Spinal cord (tissue), 10 donors: ENCODE results near the gene NET1. TPM values are rescaled to one million over a fixed set of nuclear protein-coding genes. Genes with fewer than 3 reads are reported as not detected.

Source experiments
- DNase-seq, 6 donors: peaks; one replicate each; pipeline versions ENCODE4 v3.0.0 to v3.0.0-alpha.2; 2013 to 2015; ENCODE audit warnings: low spot score in 6 of 6, low read depth in 4 of 6
- H3K27ac ChIP-seq: one replicate; pipeline ENCODE4 v1.5.1; 2013; ENCODE audit warnings: low read depth, low read length, control low read depth
- H3K27me3 ChIP-seq: one replicate; pipeline ENCODE4 v1.6.1; 2013; ENCODE audit warnings: low read length; ENCODE audit not compliant: control insufficient read depth, insufficient read depth
- H3K36me3 ChIP-seq: one replicate; pipeline ENCODE4 v1.6.1; 2013; ENCODE audit warnings: low read length; ENCODE audit not compliant: control insufficient read depth, insufficient read depth
- H3K4me1 ChIP-seq: one replicate; pipeline ENCODE4 v1.6.1; 2013; ENCODE audit warnings: low read length; ENCODE audit not compliant: control insufficient read depth, insufficient read depth
- H3K4me3 ChIP-seq: one replicate; pipeline ENCODE4 v1.5.1; 2013; ENCODE audit warnings: low read depth, low read length, control low read depth
- H3K9me3 ChIP-seq: one replicate; pipeline ENCODE4 v1.6.1; 2013; ENCODE audit warnings: low read length; ENCODE audit not compliant: control insufficient read depth, insufficient read depth
- WGBS: methylation state at CpG from one replicate; pipeline ENCODE4 v1.1.5; 2013; ENCODE audit warnings: missing lambda C conversion rate; ENCODE audit not compliant: insufficient coverage; 5-methylcytosine and 5-hydroxymethylcytosine counted together
- polyA plus RNA-seq, 2 donors: library from polyadenylated mRNA; unstranded; fragments of 120-200 nt; gene quantifications; one replicate each; pipeline ENCODE4 v1.2.1, GENCODE V29; 2013; ENCODE audit not compliant: insufficient read length in 2 of 2
- total RNA-seq, 2 donors: library from RNA; depleted of rRNA in 1 of 2; stranded (reverse); fragments of 120-200 nt in 1 of 2; fragments of >200 nt in 1 of 2; gene quantifications; one replicate each; pipeline versions ENCODE4 v1.2.3 to v1.2.4, GENCODE V29; 2013 to 2014
- donor health status: healthy.

NET1 gene
- total and polyA plus RNA-seq, 4 donors: 32.4 to 190 (median 77.8) TPM

DNA sequence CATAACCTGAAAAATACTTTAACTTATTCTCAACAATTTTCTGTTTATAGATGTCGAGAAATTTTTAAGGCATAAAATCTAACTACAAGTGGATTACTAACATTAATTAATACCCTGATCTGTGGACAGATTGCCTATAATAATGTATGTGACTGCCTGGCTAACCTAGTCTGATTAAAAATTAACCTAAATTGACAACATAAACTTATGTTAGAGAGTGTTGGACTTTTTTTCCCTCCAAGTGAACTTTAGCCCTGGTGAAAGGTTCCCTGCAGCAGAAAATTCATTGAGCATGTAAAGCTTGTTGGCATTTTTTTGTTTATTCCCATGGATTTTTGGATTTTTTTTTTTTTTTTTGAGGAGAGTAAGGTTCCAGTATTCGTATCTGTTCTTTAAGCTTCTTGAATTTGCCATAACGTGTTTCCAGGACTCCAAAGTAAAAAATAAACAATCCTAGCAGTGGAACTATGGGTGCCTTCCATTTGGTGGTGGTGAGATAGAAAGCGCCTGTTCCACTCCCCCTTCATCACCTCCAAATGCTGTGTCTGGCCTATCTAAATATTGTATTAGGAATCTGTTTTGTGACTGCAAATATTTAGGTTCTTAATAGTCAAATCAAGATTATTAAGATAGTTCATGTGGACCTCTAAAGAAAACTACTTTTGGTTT lies 36.1 kb downstream of the NET1 start:
- no CpG with 5 or more reads among the region's 4 CpGs for WGBS
- H3K36me3 ChIP-seq: no peaks in the 10 kb centered on the region
- no peaks in the 10 kb centered on the region for H3K9me3 ChIP-seq
- peak overlapping the region; percentile 71 for H3K4me3 ChIP-seq
- H3K27ac ChIP-seq: peak overlapping the region; percentile 76
- peaks cover 5% of the 10 kb centered on the region for H3K4me1 ChIP-seq
- no peaks in the 10 kb centered on the region for H3K27me3 ChIP-seq
- DNase-seq: no peak

DNA sequence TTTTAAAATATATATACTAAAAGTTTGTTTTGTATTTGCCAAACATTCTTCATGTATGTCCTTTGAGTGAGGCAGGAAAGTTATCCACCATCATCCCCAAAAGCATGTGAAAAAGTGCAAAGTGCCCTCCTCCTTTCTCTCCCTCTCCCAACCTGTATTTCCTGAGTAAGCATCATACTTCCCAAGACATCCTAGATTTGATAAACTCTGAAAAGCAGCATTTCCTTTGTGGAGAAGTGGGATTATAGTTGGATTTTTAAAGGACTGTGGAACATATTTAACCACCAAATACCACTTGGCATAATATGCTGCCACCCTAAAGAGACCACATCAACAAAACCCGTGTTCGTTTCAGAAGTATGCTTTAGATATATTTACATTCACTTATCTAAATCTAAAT lies 36.9 kb downstream of the NET1 start:
- WGBS: no CpG with 5 or more reads among the region's 2 CpGs
- Histone ChIP-seq H3K4me1 (peaks cover 5% of the 10 kb centered on the region), H3K4me3 (peak overlapping the region; percentile 71), H3K36me3 (no peaks in the 10 kb centered on the region), H3K27ac (peak overlapping the region; percentile 76), H3K9me3 (no peaks in the 10 kb centered on the region), H3K27me3 (no peaks in the 10 kb centered on the region)
- no peak for DNase-seq

DNA sequence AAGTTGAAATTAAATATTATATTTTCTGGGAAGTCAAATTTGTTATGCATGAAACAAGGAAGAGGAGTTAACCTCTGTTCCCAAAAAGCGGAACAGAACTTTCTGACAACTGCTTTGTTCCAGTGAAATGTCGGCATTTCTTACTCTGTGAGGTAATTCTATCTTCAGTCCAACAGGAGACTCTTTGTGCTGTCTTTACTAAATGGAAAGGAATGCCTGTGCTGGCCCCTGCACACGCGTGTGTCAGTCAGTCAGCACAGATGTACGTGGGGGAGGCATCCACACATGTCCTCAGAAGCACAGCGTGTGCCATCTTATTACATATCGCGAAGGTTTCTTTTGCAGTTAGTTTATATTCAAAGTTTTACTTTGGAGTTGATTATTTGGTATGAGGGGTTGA lies 37.5 kb downstream of the NET1 start:
- peaks cover under 1% of the 10 kb centered on the region for H3K36me3 ChIP-seq
- no peaks in the 10 kb centered on the region for H3K27me3 ChIP-seq
- 35% methylated on average over 2 of the region's 8 CpGs for WGBS
- peak overlapping the region; percentile 76 for H3K27ac ChIP-seq
- peak overlapping the region; percentile 71 for H3K4me3 ChIP-seq
- peaks cover 5% of the 10 kb centered on the region for H3K4me1 ChIP-seq
- H3K9me3 ChIP-seq: no peaks in the 10 kb centered on the region
- peak in 2 of 6 donors; percentile 11 to 43 for DNase-seq

DNA sequence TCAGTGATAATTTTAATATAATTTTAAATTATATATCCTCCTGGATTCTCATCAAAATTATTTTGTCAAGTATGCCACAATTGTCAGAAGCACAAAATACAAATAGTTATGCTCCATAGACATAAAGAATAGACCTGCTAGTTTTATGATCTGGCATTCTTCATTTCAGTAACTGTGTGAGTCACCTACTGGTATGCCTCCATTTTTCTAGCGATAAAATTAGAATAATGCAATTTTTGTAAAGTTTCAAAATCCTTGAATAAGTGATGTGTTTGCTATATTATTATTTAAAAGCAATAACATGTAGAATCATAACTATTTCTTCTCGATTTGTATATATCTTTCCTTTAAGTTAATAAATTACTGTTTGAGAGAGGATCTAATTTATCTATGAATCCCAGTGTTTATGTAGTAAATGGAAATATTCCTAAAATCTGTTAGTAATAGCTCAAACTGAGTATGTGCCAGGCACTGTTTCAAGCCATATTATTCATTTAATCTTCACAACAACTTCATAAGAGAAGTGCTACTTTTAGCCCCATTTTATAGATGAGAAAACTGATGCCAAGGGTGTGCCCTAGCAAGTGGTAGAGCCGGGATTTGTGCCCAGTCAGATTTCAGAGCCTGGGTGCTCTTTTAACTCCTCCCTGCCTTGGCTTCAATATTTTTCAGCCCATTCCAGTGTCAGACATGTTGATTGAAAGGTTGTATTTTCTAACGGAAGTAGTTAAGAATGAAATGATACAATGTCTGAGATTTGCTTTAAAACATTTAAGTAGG lies 38.4 kb downstream of the NET1 start:
- Histone ChIP-seq H3K27me3 (no peaks in the 10 kb centered on the region), H3K4me1 (peaks cover 5% of the 10 kb centered on the region), H3K36me3 (peaks cover 2% of the 10 kb centered on the region), H3K27ac (peak overlapping the region; percentile 76), H3K9me3 (no peaks in the 10 kb centered on the region), H3K4me3 (no peak overlapping the region)
- DNase-seq: no peak
- WGBS: 80% methylated on average over 1 of the region's 4 CpGs

DNA sequence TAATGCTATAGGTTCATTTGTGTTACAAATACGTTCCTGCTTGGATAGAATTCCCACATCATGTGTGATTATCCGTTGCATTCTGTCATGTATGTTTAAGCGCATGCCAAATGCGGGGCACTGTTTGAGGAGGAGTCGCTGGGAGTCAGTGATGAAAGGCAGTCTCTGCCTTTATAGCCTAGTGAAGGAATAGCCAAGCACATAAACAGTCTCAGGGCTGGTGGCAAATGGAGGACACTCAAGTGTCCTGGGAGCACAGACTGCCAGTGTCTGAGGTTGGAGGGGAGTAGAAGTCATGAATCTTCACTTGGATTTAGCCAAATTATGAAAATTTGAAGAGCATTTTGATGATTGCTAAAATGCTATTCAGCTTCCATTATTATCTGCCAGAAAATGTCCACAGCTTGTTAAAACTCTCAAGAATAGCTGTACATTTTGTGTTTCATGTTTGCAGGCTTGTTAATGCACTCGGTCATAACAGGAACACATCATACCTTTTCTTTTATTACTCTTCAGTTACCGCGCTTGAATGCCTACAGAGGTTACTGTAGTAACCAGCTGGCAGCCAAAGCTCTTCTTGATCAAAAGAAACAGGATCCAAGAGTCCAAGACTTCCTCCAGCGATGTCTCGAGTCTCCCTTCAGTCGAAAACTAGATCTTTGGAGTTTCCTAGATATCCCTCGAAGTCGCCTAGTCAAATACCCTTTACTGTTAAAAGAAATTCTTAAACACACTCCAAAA lies 41.6 kb downstream of the NET1 start:
- 84% methylated on average over 8 of the region's 13 CpGs for WGBS
- no peak overlapping the region for H3K27ac ChIP-seq
- no peak overlapping the region for H3K4me3 ChIP-seq
- H3K4me1 ChIP-seq: no peaks in the 10 kb centered on the region
- no peak for DNase-seq
- no peaks in the 10 kb centered on the region for H3K27me3 ChIP-seq
- H3K36me3 ChIP-seq: peaks cover 8% of the 10 kb centered on the region
- H3K9me3 ChIP-seq: no peaks in the 10 kb centered on the region

GRCh38 chr10:5456563-5456962 lies 44.2 kb downstream of the NET1 start:
- Histone ChIP-seq H3K4me3 (no peak overlapping the region), H3K27me3 (no peaks in the 10 kb centered on the region), H3K4me1 (no peaks in the 10 kb centered on the region), H3K27ac (peak overlapping the region; percentile 25), H3K9me3 (no peaks in the 10 kb centered on the region), H3K36me3 (peaks cover 8% of the 10 kb centered on the region)
- WGBS: 92% methylated on average over 10 of the region's 12 CpGs
- no peak for DNase-seq

- H3K4me1 ChIP-seq: no peaks in the 10 kb centered on the region
- no peaks in the 10 kb centered on the region for H3K27me3 ChIP-seq
- H3K27ac ChIP-seq: no peak overlapping the region
- 91% methylated on average over 3 of the region's 3 CpGs for WGBS
- H3K9me3 ChIP-seq: no peaks in the 10 kb centered on the region
- DNase-seq: no peak
- H3K36me3 ChIP-seq: peaks cover 8% of the 10 kb centered on the region
- no peak overlapping the region for H3K4me3 ChIP-seq
Observed at GRCh38 chr10:5457741-5458140, 45.4 kb downstream of the NET1 start.

GRCh38 chr10:5458425-5458824 lies 46.1 kb downstream of the NET1 start:
- no peaks in the 10 kb centered on the region for H3K27me3 ChIP-seq
- no peak overlapping the region for H3K4me3 ChIP-seq
- DNase-seq: no peak
- WGBS: no CpG with 5 or more reads among the region's 1 CpG
- peaks cover 8% of the 10 kb centered on the region for H3K36me3 ChIP-seq
- no peak overlapping the region for H3K27ac ChIP-seq
- H3K4me1 ChIP-seq: no peaks in the 10 kb centered on the region
- no peaks in the 10 kb centered on the region for H3K9me3 ChIP-seq

DNA sequence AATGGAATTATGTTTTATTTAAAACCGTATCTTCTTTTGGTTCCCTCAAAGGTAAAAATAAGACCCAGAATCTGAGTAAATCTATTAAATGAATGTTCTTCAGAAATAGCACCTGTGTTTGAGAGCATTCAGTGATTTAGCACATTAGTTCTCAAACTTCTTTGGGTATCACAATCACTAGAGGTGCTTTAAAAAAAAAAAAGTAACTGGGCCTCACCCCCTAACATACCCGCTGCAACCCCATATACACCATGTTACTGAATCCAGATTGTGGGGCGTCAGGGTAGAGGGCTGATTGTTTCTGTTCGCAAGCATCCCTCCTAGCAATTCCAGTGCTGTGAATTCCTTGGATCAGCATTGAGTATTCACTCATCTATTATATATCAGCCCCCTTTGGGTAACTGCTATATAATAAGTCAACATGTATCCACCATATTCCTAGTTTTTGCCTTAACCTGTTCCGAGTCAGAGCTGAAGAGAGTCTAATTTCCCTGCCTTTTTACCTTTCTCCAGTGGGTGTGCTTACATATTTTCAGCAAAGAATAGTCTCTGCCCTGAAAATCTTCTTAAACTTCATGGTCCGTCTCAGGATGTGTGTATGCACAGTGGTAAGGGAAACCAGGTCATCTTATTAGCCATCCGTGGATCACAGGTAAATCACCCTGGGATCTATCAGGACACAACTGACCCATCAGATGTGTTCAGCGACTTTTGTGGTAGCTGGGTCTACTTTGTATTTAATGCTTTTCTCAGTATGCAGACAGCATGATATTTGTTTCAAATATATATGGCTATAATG lies 46.8 kb downstream of the NET1 start:
- Histone ChIP-seq H3K36me3 (peaks cover 8% of the 10 kb centered on the region), H3K4me3 (no peak overlapping the region), H3K9me3 (no peaks in the 10 kb centered on the region), H3K4me1 (no peaks in the 10 kb centered on the region), H3K27ac (no peak overlapping the region), H3K27me3 (no peaks in the 10 kb centered on the region)
- 89% methylated on average over 6 of the region's 8 CpGs for WGBS
- no peak for DNase-seq
